ENCODE data around the gene GNMT.
"Not testable (repeated sequence)": the region's sequence is repeated elsewhere in the genome, so short reads cannot be mapped to it uniquely, and the experiment has no call there.

GNMT gene

DNA sequence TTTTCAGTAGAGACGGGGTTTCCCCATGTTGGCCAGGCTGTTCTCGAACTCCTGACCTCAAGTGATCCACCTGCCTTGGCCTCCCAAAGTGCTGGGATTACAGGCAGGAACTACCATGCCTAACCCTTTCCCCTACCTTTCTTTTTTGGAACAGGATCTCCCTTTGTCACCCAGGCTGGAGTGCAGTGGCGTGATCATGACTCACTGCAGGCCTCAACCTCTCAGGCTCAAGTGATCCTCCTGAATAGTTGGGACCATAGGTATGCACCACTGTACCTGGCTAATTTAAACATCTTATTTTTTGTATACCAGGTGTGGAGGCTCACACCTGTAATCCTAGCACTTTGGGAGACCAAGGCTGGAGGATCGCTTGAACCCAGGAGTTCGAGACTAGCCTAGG, 19.2 kb upstream of the GNMT start:
- not testable (repeated sequence) for DNase-seq (ENCODE audit: low read depth in 2 of 2)

- no peak for DNase-seq (ENCODE audit: low read depth in 2 of 2)
These were observed 18.1 kb upstream of the GNMT start for GRCh38 chr6:42942444-42942843.

- DNase-seq (ENCODE audit: low read depth in 2 of 2): no peak
These were observed 12.6 kb upstream of the GNMT start for GRCh38 chr6:42947950-42948349.

DNA sequence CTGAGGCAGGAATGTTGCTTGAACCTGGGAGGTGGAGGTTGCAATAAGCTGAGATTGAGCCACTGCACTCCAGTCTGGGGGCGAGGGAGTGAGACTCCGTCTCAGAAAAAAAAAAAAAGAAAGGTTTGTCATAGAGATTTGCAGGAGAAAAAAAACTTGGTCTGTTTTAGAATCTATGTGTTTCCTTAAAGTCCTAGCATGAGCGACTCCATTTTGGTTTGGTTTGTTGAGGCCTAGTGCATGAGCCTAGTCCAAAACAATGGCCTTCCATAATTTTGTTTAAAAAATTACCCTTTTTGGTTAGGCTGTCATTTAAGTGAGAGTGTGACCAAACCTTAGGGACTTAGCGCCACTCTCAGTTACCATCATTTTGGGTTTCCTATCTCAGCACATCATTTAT, 8.2 kb upstream of the GNMT start:
- no peak for DNase-seq (ENCODE audit: low read depth in 2 of 2)

DNA sequence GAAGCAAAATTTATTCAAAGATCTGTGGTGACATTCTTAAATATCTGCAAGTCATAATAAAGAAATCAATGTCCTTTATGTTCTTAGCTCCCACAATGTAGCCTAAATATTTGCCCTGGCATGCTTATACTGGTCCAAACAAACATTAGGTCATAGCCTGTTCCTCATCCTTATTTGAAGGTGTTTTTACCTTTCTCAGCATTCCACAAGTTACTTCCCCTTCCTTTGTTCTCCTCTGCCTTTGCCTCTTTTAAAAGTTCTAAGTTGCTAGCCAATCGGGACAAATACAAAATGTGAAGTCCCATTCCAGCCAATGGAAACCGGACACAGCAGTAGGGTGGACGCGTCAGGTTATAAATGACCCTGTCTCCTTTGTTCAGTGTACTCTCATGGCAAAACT, 6.1 kb upstream of the GNMT start:
- DNase-seq (ENCODE audit: low read depth in 2 of 2): not testable (repeated sequence)

- no peak for DNase-seq (ENCODE audit: low read depth in 2 of 2)
These were observed 2.4 kb upstream of the GNMT start for GRCh38 chr6:42958125-42958524.

- DNase-seq (ENCODE audit: low read depth in 2 of 2): no peak
These were observed 674 bp upstream of the GNMT start for GRCh38 chr6:42959917-42960242.

DNA sequence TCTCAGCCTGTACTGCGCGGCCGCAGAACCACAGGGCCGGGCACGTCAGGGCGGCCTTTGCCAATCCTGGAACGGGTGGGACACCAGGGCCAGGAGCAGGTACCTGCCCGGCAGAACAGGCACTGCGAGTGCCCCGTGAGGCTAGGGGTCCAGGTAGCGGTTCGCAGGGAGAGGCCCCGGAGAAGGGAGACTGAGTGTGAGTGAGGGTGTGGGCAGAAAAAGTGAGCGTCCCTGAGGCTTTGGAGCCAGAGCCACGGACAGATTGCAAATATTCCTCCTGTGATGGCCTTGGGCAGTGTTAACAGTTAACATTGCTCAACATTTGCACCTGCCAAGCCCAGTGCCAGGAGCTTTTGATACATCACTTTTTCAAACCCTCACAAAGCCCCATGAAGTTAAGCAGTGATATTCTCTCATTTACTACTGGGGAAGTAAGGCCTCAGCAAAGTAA, 491 bp downstream of the GNMT start:
- DNase-seq (ENCODE audit: low read depth in 2 of 2): no peak

- DNase-seq (ENCODE audit: low read depth in 2 of 2): no peak
These were observed 1.5 kb downstream of the GNMT start for GRCh38 chr6:42962096-42962495.

DNA sequence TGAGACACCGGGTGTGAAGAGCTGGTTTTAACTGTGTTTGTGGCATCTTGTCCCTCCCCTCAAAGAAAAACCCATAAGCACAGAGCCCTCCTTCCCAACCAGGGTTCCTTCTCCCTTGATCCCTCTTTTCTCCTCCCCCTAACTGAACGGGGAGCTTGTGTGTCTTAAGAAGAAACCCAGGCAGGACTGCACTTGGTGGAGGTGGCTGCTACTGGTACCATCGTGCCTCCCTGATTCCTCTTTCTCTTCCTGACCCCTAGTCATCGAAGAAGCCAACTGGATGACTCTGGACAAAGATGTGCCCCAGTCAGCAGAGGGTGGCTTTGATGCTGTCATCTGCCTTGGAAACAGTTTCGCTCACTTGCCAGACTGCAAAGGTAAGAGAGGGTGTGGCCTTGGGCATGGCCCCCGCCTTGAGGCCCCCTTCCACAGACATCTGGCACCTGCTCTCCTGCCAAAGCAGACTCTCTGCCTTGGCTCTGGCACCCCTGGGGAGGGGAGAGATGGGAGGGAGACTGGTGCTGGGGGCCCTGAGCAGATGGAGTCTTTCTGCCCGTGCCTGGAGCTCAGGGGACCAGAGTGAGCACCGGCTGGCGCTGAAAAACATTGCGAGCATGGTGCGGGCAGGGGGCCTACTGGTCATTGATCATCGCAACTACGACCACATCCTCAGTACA, 2.1 kb downstream of the GNMT start:
- no peak for DNase-seq (ENCODE audit: low read depth in 2 of 2)

GRCh38 chr6:42963179-42963854, 2.8 kb downstream of the GNMT start:
- DNase-seq (ENCODE audit: low read depth in 2 of 2): no peak

DNA sequence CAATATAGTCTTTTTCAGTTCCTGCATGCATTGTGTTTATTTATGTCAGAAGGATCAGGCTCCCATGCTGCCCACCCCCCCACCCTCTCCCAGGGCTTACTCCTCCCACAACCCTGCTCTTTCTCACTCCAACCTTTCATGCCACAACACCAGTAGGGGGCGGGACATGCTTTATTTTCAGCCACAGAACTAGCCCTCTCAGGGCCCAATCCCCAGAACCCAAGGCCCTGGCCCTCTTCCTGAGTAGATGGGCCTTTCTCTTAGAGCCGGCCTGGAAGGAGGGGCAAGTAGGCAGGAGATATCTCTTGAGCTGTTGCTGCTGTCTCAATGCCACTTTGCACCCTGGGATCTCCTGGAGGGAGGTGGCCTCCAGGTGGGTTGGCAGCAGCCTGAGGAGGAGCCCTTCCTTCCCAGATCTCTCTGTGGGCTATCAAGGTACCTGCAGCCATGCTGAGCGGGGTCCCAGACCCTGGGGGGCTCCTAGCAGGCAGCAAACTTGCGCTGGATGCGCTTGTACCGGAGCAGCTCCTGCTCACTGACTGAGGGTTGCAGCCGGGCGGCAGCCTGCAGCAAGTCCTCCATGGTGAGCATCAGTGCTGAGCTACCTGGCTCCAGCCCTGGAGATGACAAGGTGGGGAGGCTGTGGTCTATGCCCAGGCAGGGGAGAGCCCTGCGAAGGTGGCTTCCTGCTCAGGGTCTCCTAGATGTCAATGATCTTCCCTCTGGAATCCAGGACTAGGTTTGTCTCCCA, 3.5 kb downstream of the GNMT start:
- DNase-seq (ENCODE audit: low read depth in 2 of 2): no peak

DNA sequence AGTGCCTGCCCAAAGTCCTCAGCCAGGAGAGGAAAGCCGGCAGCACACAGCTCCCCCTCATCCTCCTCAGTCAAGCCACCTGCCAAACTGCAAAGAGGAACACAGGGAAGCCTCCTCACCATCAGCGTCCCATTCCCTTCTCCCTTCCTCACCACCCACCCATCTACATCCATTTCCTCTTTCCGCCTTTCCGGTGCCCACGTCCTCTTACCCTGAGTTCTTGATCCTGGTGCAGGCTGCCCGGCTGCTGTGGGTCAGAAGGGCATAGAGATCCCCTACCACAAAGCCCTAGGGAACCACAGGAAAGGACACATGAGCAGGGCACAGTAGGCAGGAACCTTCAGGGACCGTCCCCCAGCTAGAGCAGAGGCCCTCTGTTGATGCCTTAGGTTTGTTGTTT, 6.0 kb downstream of the GNMT start:
- no peak for DNase-seq (ENCODE audit: low read depth in 2 of 2)

GRCh38 chr6:42967228-42967627, 6.7 kb downstream of the GNMT start:
- no peak for DNase-seq (ENCODE audit: low read depth in 2 of 2)

DNA sequence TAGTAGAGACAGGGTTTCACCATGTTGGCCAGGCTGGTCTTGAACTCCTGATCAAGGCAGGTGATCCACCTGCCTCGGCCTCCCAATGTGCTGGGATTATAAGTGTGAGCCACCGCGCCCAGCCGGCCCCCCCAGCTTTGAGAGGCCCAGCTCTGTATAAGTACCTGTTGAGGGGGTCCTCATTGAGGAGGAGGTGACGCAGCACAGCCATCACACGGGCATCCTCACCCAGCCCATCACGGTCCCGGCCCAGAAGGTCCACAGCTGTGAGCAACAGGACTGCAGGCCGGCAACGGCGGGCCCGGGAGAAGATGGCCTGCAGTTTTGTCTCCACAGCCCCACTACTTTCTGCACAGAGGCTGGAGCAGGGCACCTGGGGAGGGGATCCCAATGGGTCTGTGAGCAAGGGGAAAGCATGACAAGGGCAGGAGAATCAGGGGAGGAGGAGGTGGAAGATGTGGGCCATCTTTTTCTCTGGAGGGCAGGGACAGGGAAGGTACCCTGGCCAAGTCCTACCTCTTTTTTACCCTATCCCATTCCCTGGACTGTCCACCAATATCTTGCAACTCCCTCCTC, 7.7 kb downstream of the GNMT start:
- no peak for DNase-seq (ENCODE audit: low read depth in 2 of 2)

- DNase-seq (ENCODE audit: low read depth in 2 of 2): no peak
These were observed 8.2 kb downstream of the GNMT start for GRCh38 chr6:42968783-42969182.

GRCh38 chr6:42969431-42969830, 8.9 kb downstream of the GNMT start:
- no peak for DNase-seq (ENCODE audit: low read depth in 2 of 2)

DNA sequence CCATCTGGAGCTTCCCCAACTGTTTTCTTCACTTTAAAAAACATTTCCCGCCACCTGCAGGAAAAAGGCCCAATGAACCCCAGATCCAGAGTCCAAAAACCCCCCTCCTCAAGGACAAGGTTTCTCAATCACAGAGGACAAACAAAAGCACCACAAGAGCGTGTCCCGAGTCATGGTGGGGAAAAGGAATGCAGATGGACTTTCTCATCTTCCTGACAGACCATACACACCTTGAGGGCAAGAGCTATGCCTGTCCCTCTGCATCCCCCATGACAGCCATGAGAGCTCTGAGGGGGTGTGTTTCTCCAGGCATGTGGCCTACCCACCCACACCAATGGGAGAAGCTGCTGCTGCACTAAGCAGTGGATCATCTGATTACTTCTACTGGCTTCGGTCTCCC, 9.4 kb downstream of the GNMT start:
- DNase-seq (ENCODE audit: low read depth in 2 of 2): no peak

DNA sequence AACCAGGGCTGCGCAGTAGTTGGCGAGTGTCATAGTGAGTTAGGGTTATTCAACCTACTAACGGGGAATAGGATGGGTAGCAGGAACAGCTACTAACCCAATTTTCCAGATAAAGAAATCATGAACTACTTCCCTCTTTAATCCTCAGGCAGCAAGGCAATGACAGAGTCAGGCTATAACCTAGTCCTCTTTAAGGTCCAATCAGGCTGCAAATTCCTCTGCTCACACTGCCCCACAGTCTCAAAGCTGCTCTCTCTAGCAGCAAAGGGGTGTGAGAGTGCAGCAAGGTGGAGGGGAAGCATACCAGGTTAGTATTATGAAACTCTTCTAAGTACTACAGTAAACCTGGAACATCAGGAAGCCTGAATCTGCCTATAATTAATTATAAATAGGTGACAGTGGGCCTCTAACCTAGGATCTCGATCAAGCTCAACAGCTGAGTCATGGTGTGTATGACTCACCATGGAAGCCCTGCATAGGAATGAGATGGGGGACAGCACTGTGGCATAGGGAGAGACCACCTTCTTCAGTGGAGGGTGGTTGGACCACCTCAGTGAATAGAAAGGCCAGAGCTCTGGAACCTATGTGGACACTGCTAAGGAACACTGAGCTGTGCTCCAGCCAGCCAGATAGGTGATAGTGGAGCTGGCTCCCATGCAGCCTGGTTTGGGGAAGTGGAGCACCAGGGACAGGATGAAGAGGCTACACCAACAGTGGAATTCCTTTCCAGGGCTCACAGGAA, 10.5 kb downstream of the GNMT start:
- DNase-seq (ENCODE audit: low read depth in 2 of 2): no peak

- DNase-seq (ENCODE audit: low read depth in 2 of 2): no peak
These were observed 11.3 kb downstream of the GNMT start for GRCh38 chr6:42971746-42972327.

GRCh38 chr6:42973926-42974325, 13.4 kb downstream of the GNMT start:
- DNase-seq (ENCODE audit: low read depth in 2 of 2): no peak
